Neural progenitor cell (in vitro differentiated cells): ENCODE results near the gene MGAT4B.

Source experiments
- EZH2phosphoT487 ChIP-seq: fragments of 200-600 bp; sonication (generic); IDR thresholded peaks from 2 replicates; pipeline ENCODE4 v1.6.1; 2017; ENCODE audit warnings: antibody characterized with exemption
- TF ChIP-seq, protein P1 (sequence below): fragments of 200-600 bp; sonication (generic); IDR thresholded peaks from 2 replicates; pipeline ENCODE4 v1.5.1; 2017; ENCODE audit warnings: antibody characterized with exemption, mild to moderate bottlenecking

DNA sequence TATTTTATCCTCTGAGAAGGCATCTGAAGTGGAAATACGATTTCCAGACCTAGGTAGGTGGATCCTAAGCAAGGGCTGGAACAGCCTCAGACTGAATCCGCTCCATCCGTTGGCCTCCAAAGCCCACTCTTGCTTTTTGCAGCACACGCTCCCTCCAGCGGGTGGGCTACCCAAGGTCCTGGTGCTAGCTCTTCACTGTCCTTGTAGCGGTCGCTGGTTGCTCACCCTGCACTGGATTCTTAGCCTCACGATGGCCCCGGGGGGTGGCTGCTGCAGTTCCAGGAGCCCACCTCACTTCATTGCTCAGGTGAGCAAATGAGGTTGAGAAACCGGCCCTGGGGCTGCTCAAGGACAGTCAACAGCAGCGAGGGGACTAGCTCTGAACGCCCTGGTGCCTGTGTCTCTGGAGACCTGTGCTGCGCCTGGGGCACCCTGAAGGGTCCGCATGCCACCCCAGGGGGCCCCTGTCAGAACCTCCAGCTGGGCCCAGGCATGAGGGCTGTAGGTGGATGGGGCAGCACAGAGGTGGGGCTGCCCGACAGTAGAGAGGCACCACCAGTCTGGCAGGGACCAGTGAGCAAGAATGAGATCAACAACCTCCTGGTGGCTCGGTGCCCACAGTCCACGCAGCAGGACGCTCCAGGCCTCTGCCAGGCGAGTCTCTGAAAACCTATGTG, 4.3 kb downstream of the MGAT4B start:
- TF ChIP-seq EZH2phosphoT487, result no peak
- TF ChIP-seq, protein P1, sequence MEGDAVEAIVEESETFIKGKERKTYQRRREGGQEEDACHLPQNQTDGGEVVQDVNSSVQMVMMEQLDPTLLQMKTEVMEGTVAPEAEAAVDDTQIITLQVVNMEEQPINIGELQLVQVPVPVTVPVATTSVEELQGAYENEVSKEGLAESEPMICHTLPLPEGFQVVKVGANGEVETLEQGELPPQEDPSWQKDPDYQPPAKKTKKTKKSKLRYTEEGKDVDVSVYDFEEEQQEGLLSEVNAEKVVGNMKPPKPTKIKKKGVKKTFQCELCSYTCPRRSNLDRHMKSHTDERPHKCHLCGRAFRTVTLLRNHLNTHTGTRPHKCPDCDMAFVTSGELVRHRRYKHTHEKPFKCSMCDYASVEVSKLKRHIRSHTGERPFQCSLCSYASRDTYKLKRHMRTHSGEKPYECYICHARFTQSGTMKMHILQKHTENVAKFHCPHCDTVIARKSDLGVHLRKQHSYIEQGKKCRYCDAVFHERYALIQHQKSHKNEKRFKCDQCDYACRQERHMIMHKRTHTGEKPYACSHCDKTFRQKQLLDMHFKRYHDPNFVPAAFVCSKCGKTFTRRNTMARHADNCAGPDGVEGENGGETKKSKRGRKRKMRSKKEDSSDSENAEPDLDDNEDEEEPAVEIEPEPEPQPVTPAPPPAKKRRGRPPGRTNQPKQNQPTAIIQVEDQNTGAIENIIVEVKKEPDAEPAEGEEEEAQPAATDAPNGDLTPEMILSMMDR, result no peak
